Measurements from ENCODE around the gene LRRN2.

GRCh38 chr1:204572923-204573922, 112.3 kb downstream of the LRRN2 start:
- TF ChIP-seq CTCF (IDR thresholded peaks at IDR 0.05; ENCODE audit: low read depth, low read length) (no peak), POLR2A (IDR thresholded peaks at IDR 0.05; ENCODE audit: extremely low read depth, insufficient read length) (no peak)
